CD4-positive, alpha-beta T cell treated with Interleukin-6 at 100 ng/mL for 8 hours (primary cell): Measurements from ENCODE around the gene FMO4.
"Not testable (repeated sequence)": the region's sequence is repeated elsewhere in the genome, so short reads cannot be mapped to it uniquely, and the experiment has no call there.

Experiments used
- DNase-seq: peaks from one replicate; pipeline ENCODE4 v3.0.0-alpha.2; 2020; ENCODE audit warnings: mixed read lengths, low spot score

FMO4 gene

GRCh38 chr1:171313835-171314320, at the start of gene FMO4:
TSS of gene FMO4 (plus strand) at chr1:171314183. CDS start at chr1:171319826, 5,643 bp downstream.
- peak; percentile 93 for DNase-seq

- no peak for DNase-seq
Observed at GRCh38 chr1:171265686-171266085, 48.3 kb upstream of the FMO4 start.

GRCh38 chr1:171266930-171267329, 47.1 kb upstream of the FMO4 start:
- DNase-seq: no peak

DNA sequence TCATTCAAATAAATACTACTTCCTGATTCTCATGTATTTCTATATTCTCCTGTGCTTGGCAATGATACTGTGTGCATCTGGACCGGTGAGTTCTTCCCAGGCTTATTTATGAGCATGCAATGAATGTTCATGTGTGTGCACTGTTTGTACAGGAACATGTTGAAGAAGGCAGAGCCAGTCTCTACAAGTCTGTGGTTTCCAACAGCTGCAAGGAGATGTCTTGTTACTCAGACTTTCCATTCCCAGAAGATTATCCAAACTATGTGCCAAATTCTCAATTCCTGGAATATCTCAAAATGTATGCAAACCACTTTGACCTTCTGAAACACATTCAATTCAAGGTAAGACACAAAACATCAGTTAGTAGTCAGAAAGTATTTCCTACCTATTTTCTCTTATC, 46.6 kb upstream of the FMO4 start:
- no peak for DNase-seq

- no peak for DNase-seq
Observed at GRCh38 chr1:171270806-171271205, 43.2 kb upstream of the FMO4 start.

- DNase-seq: no peak
Observed at GRCh38 chr1:171277534-171277933, 36.4 kb upstream of the FMO4 start.

DNA sequence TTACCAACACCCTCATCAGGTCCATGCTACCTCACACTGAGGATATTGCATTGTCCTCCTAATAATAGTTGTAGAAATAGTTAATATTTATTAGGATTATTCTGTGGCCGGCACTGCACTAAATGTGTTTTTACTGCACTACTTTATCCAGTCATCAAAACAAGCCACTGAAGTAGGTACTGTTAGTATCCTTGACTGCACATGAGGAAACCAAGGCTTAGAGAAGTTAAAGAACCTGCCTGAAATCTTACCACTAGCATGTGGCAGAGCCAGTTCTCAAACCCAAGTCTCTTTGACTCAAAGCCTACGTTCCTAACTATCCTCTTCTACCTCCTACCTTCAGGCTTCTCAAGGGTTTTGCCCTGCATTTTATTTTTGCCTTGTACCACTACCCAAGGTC, 34.7 kb upstream of the FMO4 start:
- no peak for DNase-seq

DNA sequence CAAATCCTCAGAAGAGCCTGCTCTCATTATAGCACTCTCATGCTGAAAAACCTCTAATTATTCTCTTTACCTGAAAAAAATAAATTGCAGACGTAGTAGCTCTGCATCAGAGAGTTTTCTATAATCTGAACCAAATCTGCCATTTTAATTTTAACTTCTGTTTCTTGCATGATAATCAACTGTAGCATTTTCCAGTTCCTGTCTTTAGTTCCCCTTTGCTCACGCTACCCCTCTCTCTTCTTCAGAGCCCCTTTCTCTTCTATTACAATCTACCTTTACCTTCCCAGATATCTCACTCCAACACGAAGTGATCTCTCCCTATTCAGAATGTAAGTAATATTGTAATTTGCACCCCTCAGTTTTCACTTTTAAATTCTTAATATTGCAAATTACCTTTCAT, 34.3 kb upstream of the FMO4 start:
- DNase-seq: no peak

DNA sequence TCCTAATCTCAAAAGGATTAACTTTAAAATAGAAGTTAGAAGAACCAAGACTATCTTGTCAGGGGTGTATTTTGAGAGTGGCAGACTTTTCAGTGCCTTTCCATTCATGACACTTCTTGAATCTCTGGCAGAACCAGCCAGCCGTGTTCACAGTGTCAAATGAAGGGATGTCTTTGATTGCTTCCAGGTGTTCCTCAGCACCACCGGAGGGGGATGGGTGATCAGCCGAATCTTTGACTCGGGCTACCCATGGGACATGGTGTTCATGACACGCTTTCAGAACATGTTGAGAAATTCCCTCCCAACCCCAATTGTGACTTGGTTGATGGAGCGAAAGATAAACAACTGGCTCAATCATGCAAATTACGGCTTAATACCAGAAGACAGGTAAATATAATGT, 33.4 kb upstream of the FMO4 start:
- no peak for DNase-seq

GRCh38 chr1:171286032-171286705, 27.8 kb upstream of the FMO4 start:
- no peak for DNase-seq

- DNase-seq: no peak
Observed at GRCh38 chr1:171290621-171291020, 23.4 kb upstream of the FMO4 start.

- DNase-seq: no peak
Observed at GRCh38 chr1:171292799-171293198, 21.2 kb upstream of the FMO4 start.

GRCh38 chr1:171295383-171295782, 18.6 kb upstream of the FMO4 start:
- DNase-seq: not testable (repeated sequence)

- no peak for DNase-seq
Observed at GRCh38 chr1:171295821-171296220, 18.2 kb upstream of the FMO4 start.

GRCh38 chr1:171296897-171297296, 17.1 kb upstream of the FMO4 start:
- no peak for DNase-seq

DNA sequence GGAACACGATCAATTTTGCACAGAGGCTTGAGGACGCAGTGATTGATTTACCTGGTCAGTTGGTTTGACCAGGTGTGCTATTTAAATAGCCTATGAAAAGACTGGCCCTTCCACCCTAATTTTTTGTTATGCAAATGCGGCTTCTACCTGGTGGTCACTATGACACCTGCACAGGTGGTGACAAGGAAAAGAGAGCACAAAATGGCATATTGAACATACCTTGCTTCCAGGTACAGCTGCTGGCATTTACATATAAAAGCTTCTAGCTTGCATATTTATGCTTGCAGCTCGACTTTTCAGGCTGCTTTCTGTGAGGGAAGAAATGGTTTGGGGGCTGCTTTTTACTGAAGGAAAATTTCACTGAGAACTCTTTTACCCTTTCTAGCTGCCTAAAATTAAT, 15.3 kb upstream of the FMO4 start:
- no peak for DNase-seq

GRCh38 chr1:171299342-171299741, 14.6 kb upstream of the FMO4 start:
- DNase-seq: no peak

GRCh38 chr1:171300401-171300800, 13.6 kb upstream of the FMO4 start:
- no peak for DNase-seq

- no peak for DNase-seq
Observed at GRCh38 chr1:171310661-171311087, 3.3 kb upstream of the FMO4 start.

DNA sequence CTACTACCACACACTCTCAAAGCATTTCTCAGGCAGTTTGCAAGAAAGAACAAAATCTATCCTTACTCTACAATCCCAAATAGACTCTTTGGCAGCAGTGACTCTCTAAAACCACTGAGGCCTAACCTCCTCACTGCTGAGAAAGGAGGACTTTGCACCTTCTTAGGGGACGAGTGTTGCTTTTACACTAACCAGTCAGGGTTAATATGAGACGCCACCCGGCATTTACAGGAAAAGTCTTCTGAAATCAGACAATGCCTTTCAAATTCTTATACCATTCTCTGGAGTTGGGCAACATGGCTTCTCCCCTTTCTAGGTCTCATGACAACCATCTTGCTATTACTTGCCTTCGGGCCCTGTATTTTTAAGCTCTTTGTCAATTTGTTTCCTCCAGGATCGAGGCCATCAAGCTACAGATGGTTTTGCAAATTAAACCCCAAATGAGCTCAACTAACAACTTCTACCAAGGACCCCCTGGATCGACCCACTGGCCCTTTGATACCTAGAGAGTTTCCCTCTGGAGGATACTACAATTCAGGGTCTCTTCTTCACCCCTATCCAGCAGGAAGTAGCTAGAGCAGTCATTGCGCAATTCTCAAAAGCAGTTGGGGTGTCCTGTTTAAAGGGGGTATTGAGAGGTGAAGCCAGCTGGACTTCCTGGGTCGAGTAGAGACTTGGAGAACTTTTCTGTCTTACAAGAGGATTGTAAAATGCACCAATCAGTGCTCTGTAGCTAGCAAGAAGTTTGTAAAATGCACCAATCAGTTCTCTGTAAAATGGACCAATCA, 2.0 kb upstream of the FMO4 start:
- no peak for DNase-seq

DNA sequence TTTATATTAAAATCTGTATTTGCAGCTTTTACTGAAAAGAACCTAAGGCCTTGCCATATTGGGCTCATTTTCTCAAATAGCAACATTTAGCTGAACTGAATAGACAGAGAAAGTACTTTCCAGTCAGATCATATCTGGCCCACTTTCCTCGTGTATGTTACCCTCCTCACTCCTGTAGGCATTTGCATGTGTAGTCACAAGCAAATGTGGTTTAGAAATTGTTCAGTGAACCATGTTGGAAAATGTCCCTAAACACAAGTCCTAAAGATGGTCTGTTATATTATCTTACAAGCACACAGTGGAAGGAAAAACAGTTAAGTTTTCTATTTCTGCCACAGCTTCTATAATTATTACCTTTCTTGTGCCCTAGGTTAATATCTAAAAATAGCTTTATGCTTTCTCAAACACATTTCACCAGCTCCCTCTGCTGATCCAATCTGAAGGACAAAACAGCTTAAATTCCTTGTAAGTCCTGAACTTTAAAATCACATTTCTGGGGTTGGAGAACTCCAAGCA, 606 bp upstream of the FMO4 start:
- no peak for DNase-seq

GRCh38 chr1:171329251-171329650, 15.3 kb downstream of the FMO4 start:
- no peak for DNase-seq

- no peak for DNase-seq
Observed at GRCh38 chr1:171334024-171334640, 20.1 kb downstream of the FMO4 start.
